LNCaP clone FGC (cell line): ENCODE data around the gene HDGFL2.

Experiments used
- DNase-seq: peaks from one replicate; pipeline ENCODE4 v3.0.0-alpha.2; 2011; ENCODE audit warnings: low read depth
- H3K4me3 ChIP-seq: 2 replicates; pipeline ENCODE4 v1.5.1; 2011; ENCODE audit warnings: mild to moderate bottlenecking, low read depth, low read length, control low read depth
- TF ChIP-seq, protein P1 (sequence below): IDR thresholded peaks from 2 replicates; pipeline ENCODE4 v1.5.1; 2012; ENCODE audit warnings: mild to moderate bottlenecking; ENCODE audit not compliant: control insufficient read depth, insufficient read depth; ENCODE audit errors: extremely low read depth

The HDGFL2 gene

DNA sequence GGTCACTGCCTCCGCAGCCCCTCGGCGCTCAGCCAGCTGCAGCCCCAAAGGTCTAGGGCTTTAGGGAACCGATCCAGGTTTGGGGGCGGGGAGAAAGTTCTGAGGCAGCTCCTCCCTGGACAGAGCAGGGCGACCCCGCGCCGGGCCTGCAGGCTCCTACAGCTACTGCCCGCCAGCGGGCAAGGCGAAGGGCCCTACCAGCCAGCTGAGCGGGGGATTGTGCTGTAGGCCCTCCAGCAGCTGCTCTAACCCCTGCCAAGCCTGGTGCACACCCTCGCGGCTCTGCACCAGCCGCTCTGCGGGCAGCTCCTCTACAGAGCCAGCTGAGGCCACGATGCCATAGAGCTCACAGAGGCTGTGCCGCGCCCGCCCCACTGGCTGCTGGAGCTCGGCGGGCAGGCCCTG lies 32.2 kb downstream of the HDGFL2 start:
- no peak for DNase-seq
- TF ChIP-seq, protein P1, sequence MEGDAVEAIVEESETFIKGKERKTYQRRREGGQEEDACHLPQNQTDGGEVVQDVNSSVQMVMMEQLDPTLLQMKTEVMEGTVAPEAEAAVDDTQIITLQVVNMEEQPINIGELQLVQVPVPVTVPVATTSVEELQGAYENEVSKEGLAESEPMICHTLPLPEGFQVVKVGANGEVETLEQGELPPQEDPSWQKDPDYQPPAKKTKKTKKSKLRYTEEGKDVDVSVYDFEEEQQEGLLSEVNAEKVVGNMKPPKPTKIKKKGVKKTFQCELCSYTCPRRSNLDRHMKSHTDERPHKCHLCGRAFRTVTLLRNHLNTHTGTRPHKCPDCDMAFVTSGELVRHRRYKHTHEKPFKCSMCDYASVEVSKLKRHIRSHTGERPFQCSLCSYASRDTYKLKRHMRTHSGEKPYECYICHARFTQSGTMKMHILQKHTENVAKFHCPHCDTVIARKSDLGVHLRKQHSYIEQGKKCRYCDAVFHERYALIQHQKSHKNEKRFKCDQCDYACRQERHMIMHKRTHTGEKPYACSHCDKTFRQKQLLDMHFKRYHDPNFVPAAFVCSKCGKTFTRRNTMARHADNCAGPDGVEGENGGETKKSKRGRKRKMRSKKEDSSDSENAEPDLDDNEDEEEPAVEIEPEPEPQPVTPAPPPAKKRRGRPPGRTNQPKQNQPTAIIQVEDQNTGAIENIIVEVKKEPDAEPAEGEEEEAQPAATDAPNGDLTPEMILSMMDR, result no peak
- no peak overlapping the region for H3K4me3 ChIP-seq

DNA sequence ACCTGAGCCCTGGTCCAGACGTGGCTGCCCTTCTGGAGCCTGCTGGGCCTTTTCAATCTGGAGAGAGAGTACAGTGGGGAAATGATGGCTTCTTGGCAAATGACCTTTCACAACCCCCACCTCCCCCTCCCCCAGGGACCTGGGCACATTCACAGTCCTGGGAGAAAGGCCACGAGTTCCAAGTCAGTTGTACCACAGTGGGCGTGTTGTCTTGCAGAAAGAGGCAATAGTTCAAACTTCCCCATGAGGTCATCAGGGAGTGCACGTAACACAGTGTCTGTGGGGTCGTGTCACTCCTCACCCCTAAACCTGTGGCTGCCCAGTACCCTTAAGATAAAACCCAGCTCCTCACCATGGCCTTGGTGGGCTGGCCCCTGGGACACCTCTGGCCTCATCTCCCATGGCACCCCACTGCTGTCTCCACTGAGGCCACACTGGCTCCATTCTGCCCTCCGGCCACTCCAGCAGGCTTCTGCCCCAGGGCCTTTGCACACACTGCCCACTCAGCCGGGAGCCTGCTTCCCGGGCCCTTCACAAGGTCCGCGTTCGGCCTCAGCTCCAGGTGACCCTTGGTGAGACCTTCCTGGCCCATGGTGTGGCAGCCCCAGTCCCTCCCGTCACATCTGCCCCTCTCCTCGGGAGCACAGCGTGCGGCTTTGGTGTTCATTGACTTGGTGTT lies 32.9 kb downstream of the HDGFL2 start:
- no peak overlapping the region for H3K4me3 ChIP-seq
- TF ChIP-seq, protein P1, result no peak
- DNase-seq, result no peak

DNA sequence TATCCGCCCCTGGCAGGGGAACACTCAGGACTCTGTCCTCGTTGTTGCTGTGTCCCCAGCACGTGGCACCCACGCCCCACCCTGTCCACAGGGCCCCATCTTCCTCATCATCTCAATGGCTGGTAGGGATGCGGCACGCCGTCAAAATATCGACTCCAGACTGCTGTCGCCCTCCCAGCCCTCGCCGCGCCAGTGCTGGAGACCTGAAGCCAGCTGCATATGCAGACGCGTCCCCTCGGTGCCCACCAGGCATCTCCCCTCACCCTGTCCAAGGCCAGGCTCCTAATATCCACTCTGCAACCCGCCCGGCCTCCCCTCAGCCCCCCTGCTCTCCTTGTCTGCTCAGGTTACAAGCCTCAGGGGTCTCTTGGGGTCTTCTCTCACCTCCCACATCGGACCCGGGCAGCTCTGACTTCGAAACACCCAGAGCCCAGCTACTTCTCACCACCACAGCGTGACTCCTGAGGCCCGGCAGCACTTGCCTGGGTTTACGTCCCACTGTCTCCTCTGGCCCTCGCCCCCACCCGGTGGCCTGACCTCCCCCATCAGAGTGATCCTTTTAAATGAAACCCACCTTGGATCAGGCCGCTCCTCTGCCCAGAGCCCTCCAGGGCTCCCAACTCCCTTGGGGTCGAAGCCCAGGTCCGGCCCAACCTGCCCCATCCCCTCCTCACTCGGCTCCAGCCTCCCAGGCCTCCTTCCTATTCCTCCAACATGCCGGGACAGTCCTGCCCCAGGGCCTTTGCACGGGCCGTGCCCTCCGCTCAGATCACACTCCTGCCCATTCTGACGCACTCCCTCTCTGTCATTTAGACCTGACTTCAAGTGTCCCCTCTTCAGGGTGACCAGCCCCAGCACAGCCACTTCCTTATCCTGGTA lies 33.7 kb downstream of the HDGFL2 start:
- no peak overlapping the region for H3K4me3 ChIP-seq
- TF ChIP-seq, protein P1, result no peak
- DNase-seq, result no peak

DNA sequence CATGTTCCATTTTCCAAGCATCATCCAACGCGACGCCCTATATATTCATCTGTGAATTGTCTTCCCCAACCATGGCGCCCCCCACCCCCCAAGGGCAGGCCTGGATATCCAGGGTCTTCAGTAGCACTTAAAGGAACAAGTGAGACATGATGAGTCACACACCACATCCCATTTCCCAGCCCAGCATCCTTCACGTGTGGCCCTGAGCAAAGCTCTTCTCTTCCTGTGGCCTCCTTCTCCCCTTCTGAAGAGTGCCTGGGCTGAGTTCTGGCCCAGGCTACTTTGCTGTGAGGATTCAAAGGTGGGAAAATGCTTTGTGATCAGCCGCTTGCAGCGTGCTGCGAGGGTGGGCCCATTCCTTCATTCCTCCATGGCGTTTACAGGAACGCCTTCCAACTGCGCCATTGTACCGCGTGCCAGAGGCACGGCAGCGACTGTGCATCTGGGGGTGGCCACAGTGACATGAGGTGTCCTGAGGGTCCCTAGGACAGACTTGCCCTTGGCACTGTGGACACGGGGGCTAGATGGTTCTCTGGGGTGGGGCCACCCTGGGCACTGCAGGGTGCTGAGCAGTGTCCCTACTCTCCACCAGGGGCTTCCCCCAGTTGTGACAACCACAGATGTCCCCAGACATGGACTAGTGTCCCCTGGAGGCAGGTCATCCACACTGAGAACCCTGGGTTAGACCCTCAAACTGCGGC lies 34.5 kb downstream of the HDGFL2 start:
- H3K4me3 ChIP-seq, result no peak overlapping the region
- TF ChIP-seq, protein P1, result no peak
- DNase-seq, result no peak

DNA sequence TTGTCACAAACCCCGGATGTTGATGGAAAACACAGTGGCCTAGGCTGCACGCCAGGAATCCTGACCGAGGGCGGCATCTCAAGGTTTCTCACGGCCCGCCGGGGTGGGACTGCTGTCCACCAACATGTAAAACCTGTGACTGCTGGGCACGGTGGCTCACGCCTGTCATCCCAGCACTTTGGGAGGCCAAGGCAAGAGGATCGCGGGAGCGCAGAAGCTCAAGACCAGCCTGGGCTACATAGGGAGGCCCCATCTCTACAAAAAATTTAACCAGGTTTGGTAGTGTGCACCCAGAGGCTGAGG lies 35.0 kb downstream of the HDGFL2 start:
- no peak overlapping the region for H3K4me3 ChIP-seq
- TF ChIP-seq, protein P1, result no peak
- DNase-seq, result no peak

DNA sequence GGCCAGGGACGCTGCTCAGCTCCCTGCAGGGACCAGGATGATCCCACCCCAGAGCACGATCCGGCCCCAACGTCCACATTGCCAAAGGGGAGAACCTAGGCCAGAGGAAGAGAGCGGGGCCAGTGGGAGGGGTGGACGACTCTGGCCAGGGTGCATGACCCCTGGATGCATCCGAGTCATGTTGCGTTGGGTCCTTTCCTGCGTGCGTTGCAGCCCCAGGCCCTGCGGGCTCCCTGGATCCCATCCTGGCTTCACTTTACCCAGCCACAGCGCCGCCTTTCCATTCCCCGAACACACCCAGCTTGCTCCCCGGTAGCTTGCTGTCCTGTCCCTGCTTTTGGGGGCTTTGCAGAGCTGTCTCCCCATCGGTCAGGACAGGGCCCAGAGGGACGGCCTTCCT lies 35.7 kb downstream of the HDGFL2 start:
- H3K4me3 ChIP-seq, result no peak overlapping the region
- TF ChIP-seq, protein P1, result no peak
- DNase-seq, result no peak
